GM23338 (cell line): ENCODE results near the gene VRTN. TPM values are rescaled to one million over a fixed set of nuclear protein-coding genes. Genes with fewer than 3 reads are reported as not detected.

Experiments used
- ATAC-seq: fragments of 200-7000 bp; cut with Tn5 transposase; 3 replicates; pipeline ENCODE4 v1.9.1; 2020
- DNase-seq: peaks from one replicate; pipeline ENCODE4 v3.0.0-alpha.2; 2015; ENCODE audit warnings: low spot score
- H2AFZ ChIP-seq: fragments of 200-600 bp; sonication (generic); 2 replicates; pipeline ENCODE4 v1.8.0; 2016; ENCODE audit warnings: antibody characterized with exemption, mild to moderate bottlenecking, moderate library complexity
- H3F3A ChIP-seq: fragments of 200-600 bp; sonication (generic); replicated peaks from 2 replicates; pipeline ENCODE4 v1.8.0; 2017; ENCODE audit warnings: antibody characterized with exemption, mixed run types, low read depth
- H3K27ac ChIP-seq: fragments of 200-600 bp; sonication (generic); 2 replicates; pipeline ENCODE4 v1.6.1; 2016; ENCODE audit warnings: low read depth
- H3K27me3 ChIP-seq: fragments of 200-600 bp; sonication (generic); 2 replicates; pipeline ENCODE4 v1.8.0; 2016; ENCODE audit warnings: mild to moderate bottlenecking, mixed run types, moderate library complexity; ENCODE audit not compliant: insufficient read depth
- H3K36me3 ChIP-seq: fragments of 200-600 bp; sonication (generic); 2 replicates; pipeline ENCODE4 v1.8.0; 2016; ENCODE audit warnings: mild to moderate bottlenecking; ENCODE audit not compliant: insufficient read depth
- H3K4me1 ChIP-seq: fragments of 200-600 bp; sonication (generic); 2 replicates; pipeline ENCODE4 v1.8.0; 2016; ENCODE audit warnings: mild to moderate bottlenecking, moderate library complexity; ENCODE audit not compliant: insufficient read depth
- H3K4me2 ChIP-seq: fragments of 200-600 bp; sonication (generic); 2 replicates; pipeline ENCODE4 v1.7.1; 2017; ENCODE audit warnings: mixed run types
- H3K4me3 ChIP-seq: fragments of 200-600 bp; sonication (generic); 2 replicates; pipeline ENCODE4 v1.6.1; 2016; ENCODE audit warnings: mixed run types
- H3K79me2 ChIP-seq: fragments of 200-600 bp; sonication (generic); replicated peaks from 2 replicates; pipeline ENCODE4 v1.8.0; 2017; ENCODE audit warnings: mild to moderate bottlenecking; ENCODE audit not compliant: insufficient read depth
- H3K9me2 ChIP-seq: fragments of 200-600 bp; sonication (generic); 2 replicates; pipeline ENCODE4 v1.8.0; 2017; ENCODE audit not compliant: insufficient read depth
- H4K20me1 ChIP-seq: fragments of 200-600 bp; sonication (generic); replicated peaks from 2 replicates; pipeline ENCODE4 v1.8.0; 2017; ENCODE audit warnings: mild to moderate bottlenecking; ENCODE audit not compliant: insufficient read depth
- H3K27ac Mint-ChIP-seq: 2 replicates; pipeline ENCODE4 v1.8.0; 2020; ENCODE audit warnings: inconsistent platforms, mild to moderate bottlenecking, moderate library complexity, mixed read lengths
- H3K27me3 Mint-ChIP-seq: 3 replicates; pipeline ENCODE4 v1.8.0; 2022; ENCODE audit warnings: low read depth, mild to moderate bottlenecking, moderate library complexity, mixed read lengths, inconsistent platforms; ENCODE audit not compliant: insufficient read depth, poor library complexity
- H3K36me3 Mint-ChIP-seq: 3 replicates; pipeline ENCODE4 v1.8.0; 2021; ENCODE audit warnings: low read depth, mild to moderate bottlenecking, inconsistent platforms, moderate library complexity, mixed read lengths
- H3K4me1 Mint-ChIP-seq: 3 replicates; pipeline ENCODE4 v1.8.0; 2020; ENCODE audit warnings: mild to moderate bottlenecking, inconsistent platforms, mixed read lengths
- H3K4me3 Mint-ChIP-seq: 3 replicates; pipeline ENCODE4 v1.8.0; 2021; ENCODE audit warnings: moderate library complexity, mild to moderate bottlenecking, inconsistent platforms, mixed read lengths
- H3K9me3 Mint-ChIP-seq: 3 replicates; pipeline ENCODE4 v1.8.0; 2020; ENCODE audit warnings: moderate library complexity, mild to moderate bottlenecking, inconsistent platforms, mixed read lengths
- CREB1 ChIP-seq: fragments of 250-450 bp; sonication (Bioruptor Pico); IDR thresholded peaks from 2 replicates; pipeline ENCODE4 v1.5.0; 2020; ENCODE audit warnings: low read depth, mild to moderate bottlenecking, moderate library complexity
- EZH2 ChIP-seq: fragments of 200-600 bp; sonication (generic); IDR thresholded peaks from one replicate; pipeline ENCODE4 v1.8.0; 2017; ENCODE audit warnings: antibody characterized with exemption, mild to moderate bottlenecking, low read depth; ENCODE audit not compliant: unreplicated experiment
- EZH2phosphoT487 ChIP-seq: fragments of 200-600 bp; sonication (generic); IDR thresholded peaks from one replicate; pipeline ENCODE4 v1.8.1; 2018; ENCODE audit warnings: antibody characterized with exemption; ENCODE audit not compliant: unreplicated experiment
- POLR2AphosphoS5 ChIP-seq: IDR thresholded peaks from 2 replicates; pipeline ENCODE4 v1.6.1; 2016; ENCODE audit warnings: antibody characterized with exemption, low read depth
- STAT1 ChIP-seq: IDR thresholded peaks from one replicate; pipeline ENCODE4 v1.6.1; 2016; ENCODE audit warnings: antibody characterized with exemption; ENCODE audit not compliant: unreplicated experiment
- ZNF331 ChIP-seq: fragments of 250-450 bp; sonication (Bioruptor Pico); IDR thresholded peaks from 2 replicates; pipeline ENCODE4 v1.5.0; 2020; ENCODE audit warnings: low read depth, mild to moderate bottlenecking, moderate library complexity
- polyA plus RNA-seq: library from polyadenylated mRNA; unstranded; fragments of >200 nt; fragmentation: Nextera tagmentation; extraction: Ambion mirVana; gene quantifications from 2 replicates; pipeline ENCODE4 v1.2.1, GENCODE V29; 2016
- total RNA-seq: library from RNA; depleted of rRNA; stranded (reverse); fragments of >200 nt; shearing (Covaris generic); gene quantifications from 2 replicates; pipeline ENCODE4 v1.2.3, GENCODE V29; 2014
- TF ChIP-seq, protein P1 (sequence below): IDR thresholded peaks from one replicate; pipeline ENCODE4 v1.6.1; 2018; ENCODE audit warnings: antibody characterized with exemption; ENCODE audit not compliant: unreplicated experiment
- TF ChIP-seq, protein P2 (sequence below): fragments of 250-450 bp; sonication (Bioruptor Pico); IDR thresholded peaks from 2 replicates; pipeline ENCODE4 v1.5.0; 2020; ENCODE audit warnings: mild to moderate bottlenecking, moderate library complexity

VRTN gene
- total and polyA plus RNA-seq, 2 experiments from 2014 or later, result 63.9 to 143 TPM

DNA sequence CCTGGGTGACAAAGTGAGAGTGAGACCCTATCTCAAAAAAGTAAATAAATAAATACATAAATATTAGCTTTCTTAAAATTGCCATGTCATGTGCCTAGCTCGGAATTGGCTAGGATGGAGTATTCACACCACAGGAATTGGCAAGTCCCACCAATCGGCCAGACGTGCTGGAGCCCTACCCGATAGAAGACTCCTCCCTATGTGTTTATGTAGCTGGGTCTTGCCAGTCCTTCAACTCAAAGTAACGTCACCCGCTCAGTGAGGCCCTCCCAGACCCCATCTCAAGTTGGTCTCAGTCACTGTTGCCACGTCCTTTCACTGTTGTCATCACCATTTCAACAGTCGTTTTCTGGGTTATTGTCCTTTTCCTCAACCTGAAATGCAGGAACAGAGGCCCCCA, 20.2 kb downstream of the VRTN start (continued):
- TF ChIP-seq, protein P1, sequence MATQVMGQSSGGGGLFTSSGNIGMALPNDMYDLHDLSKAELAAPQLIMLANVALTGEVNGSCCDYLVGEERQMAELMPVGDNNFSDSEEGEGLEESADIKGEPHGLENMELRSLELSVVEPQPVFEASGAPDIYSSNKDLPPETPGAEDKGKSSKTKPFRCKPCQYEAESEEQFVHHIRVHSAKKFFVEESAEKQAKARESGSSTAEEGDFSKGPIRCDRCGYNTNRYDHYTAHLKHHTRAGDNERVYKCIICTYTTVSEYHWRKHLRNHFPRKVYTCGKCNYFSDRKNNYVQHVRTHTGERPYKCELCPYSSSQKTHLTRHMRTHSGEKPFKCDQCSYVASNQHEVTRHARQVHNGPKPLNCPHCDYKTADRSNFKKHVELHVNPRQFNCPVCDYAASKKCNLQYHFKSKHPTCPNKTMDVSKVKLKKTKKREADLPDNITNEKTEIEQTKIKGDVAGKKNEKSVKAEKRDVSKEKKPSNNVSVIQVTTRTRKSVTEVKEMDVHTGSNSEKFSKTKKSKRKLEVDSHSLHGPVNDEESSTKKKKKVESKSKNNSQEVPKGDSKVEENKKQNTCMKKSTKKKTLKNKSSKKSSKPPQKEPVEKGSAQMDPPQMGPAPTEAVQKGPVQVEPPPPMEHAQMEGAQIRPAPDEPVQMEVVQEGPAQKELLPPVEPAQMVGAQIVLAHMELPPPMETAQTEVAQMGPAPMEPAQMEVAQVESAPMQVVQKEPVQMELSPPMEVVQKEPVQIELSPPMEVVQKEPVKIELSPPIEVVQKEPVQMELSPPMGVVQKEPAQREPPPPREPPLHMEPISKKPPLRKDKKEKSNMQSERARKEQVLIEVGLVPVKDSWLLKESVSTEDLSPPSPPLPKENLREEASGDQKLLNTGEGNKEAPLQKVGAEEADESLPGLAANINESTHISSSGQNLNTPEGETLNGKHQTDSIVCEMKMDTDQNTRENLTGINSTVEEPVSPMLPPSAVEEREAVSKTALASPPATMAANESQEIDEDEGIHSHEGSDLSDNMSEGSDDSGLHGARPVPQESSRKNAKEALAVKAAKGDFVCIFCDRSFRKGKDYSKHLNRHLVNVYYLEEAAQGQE, result no peak
- TF ChIP-seq CREB1 (CRISPR knock-in tag) (no peak), EZH2phosphoT487 (no peak)

- Histone ChIP-seq H3K27ac (no peak overlapping the region), H3K9me2 (no peaks in the 10 kb centered on the region; the same call in 1 of the 2 replicates), H3K4me2 (no peak overlapping the region), H3K27me3 (no peaks in the 10 kb centered on the region), H3K4me1 (no peaks in the 10 kb centered on the region), H3F3A (no peaks in the 10 kb centered on the region), H4K20me1 (no peaks in the 10 kb centered on the region), H3K36me3 (no peaks in the 10 kb centered on the region), H3K79me2 (no peaks in the 10 kb centered on the region), H2AFZ (no peak overlapping the region), H3K4me3 (no peak overlapping the region)
- ATAC-seq (no peak), DNase-seq (no peak)
- H3K36me3 Mint-ChIP-seq, result no peaks in the 10 kb centered on the region; the same call in 2 of the 3 replicates
- H3K4me3 Mint-ChIP-seq, result no peak overlapping the region
- no peaks in the 10 kb centered on the region; the same call in 2 of the 3 replicates for H3K9me3 Mint-ChIP-seq
- H3K27me3 Mint-ChIP-seq, result peaks cover 2% of the 10 kb centered on the region
- H3K27ac Mint-ChIP-seq, result no peak overlapping the region
- no peaks in the 10 kb centered on the region for H3K4me1 Mint-ChIP-seq
- TF ChIP-seq CREB1 (CRISPR knock-in tag), result no peak
- TF ChIP-seq POLR2AphosphoS5, result no peak
- TF ChIP-seq EZH2, result no peak
- TF ChIP-seq, protein P2, sequence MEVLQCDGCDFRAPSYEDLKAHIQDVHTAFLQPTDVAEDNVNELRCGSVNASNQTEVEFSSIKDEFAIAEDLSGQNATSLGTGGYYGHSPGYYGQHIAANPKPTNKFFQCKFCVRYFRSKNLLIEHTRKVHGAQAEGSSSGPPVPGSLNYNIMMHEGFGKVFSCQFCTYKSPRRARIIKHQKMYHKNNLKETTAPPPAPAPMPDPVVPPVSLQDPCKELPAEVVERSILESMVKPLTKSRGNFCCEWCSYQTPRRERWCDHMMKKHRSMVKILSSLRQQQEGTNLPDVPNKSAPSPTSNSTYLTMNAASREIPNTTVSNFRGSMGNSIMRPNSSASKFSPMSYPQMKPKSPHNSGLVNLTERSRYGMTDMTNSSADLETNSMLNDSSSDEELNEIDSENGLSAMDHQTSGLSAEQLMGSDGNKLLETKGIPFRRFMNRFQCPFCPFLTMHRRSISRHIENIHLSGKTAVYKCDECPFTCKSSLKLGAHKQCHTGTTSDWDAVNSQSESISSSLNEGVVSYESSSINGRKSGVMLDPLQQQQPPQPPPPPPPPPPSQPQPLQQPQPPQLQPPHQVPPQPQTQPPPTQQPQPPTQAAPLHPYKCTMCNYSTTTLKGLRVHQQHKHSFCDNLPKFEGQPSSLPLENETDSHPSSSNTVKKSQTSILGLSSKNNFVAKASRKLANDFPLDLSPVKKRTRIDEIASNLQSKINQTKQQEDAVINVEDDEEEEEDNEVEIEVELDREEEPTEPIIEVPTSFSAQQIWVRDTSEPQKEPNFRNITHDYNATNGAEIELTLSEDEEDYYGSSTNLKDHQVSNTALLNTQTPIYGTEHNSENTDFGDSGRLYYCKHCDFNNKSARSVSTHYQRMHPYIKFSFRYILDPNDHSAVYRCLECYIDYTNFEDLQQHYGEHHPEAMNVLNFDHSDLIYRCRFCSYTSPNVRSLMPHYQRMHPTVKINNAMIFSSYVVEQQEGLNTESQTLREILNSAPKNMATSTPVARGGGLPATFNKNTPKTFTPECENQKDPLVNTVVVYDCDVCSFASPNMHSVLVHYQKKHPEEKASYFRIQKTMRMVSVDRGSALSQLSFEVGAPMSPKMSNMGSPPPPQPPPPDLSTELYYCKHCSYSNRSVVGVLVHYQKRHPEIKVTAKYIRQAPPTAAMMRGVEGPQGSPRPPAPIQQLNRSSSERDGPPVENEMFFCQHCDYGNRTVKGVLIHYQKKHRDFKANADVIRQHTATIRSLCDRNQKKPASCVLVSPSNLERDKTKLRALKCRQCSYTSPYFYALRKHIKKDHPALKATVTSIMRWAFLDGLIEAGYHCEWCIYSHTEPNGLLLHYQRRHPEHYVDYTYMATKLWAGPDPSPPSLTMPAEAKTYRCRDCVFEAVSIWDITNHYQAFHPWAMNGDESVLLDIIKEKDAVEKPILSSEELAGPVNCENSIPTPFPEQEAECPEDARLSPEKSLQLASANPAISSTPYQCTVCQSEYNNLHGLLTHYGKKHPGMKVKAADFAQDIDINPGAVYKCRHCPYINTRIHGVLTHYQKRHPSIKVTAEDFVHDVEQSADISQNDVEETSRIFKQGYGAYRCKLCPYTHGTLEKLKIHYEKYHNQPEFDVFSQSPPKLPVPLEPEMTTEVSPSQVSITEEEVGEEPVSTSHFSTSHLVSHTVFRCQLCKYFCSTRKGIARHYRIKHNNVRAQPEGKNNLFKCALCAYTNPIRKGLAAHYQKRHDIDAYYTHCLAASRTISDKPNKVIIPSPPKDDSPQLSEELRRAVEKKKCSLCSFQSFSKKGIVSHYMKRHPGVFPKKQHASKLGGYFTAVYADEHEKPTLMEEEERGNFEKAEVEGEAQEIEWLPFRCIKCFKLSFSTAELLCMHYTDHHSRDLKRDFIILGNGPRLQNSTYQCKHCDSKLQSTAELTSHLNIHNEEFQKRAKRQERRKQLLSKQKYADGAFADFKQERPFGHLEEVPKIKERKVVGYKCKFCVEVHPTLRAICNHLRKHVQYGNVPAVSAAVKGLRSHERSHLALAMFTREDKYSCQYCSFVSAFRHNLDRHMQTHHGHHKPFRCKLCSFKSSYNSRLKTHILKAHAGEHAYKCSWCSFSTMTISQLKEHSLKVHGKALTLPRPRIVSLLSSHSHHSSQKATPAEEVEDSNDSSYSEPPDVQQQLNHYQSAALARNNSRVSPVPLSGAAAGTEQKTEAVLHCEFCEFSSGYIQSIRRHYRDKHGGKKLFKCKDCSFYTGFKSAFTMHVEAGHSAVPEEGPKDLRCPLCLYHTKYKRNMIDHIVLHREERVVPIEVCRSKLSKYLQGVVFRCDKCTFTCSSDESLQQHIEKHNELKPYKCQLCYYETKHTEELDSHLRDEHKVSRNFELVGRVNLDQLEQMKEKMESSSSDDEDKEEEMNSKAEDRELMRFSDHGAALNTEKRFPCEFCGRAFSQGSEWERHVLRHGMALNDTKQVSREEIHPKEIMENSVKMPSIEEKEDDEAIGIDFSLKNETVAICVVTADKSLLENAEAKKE (CRISPR knock-in tag), result no peak
- TF ChIP-seq ZNF331, result no peak
- no peak for TF ChIP-seq STAT1
- TF ChIP-seq, protein P1, result no peak
Observed at GRCh38 chr14:74377976-74378690, 29.9 kb downstream of the VRTN start.
